GM23248 (cell line): Measurements from ENCODE around the gene CDC16. TPM values are rescaled to one million over a fixed set of nuclear protein-coding genes. Genes with fewer than 3 reads are reported as not detected.

Experiments used
- DNase-seq: peaks from one replicate; pipeline ENCODE4 v3.0.0-alpha.2; 2015
- H2AFZ ChIP-seq: fragments of 200-600 bp; sonication (generic); 2 replicates; pipeline ENCODE4 v1.6.1; 2016; ENCODE audit warnings: antibody characterized with exemption
- H3F3A ChIP-seq: fragments of 200-600 bp; sonication (generic); 2 replicates; pipeline ENCODE4 v1.6.1; 2016; ENCODE audit warnings: mild to moderate bottlenecking, antibody characterized with exemption, mixed run types; ENCODE audit not compliant: insufficient read depth
- H3K27ac ChIP-seq: fragments of 200-600 bp; sonication (generic); 2 replicates; pipeline ENCODE4 v1.5.1; 2016; ENCODE audit warnings: mild to moderate bottlenecking
- H3K27me3 ChIP-seq: fragments of 200-600 bp; sonication (generic); replicated peaks from 2 replicates; pipeline ENCODE4 v1.6.1; 2016; ENCODE audit warnings: mild to moderate bottlenecking; ENCODE audit not compliant: insufficient read depth
- H3K36me3 ChIP-seq: fragments of 200-600 bp; sonication (generic); 2 replicates; pipeline ENCODE4 v1.6.1; 2016; ENCODE audit warnings: low read depth, mild to moderate bottlenecking
- H3K4me1 ChIP-seq: fragments of 200-600 bp; sonication (generic); 2 replicates; pipeline ENCODE4 v1.6.1; 2016; ENCODE audit warnings: mild to moderate bottlenecking; ENCODE audit not compliant: insufficient read depth
- H3K4me2 ChIP-seq: fragments of 200-600 bp; sonication (generic); one replicate; pipeline ENCODE4 v1.6.1; 2016; ENCODE audit warnings: mild to moderate bottlenecking; ENCODE audit not compliant: unreplicated experiment
- H3K4me3 ChIP-seq: fragments of 200-600 bp; sonication (generic); 2 replicates; pipeline ENCODE4 v1.5.1; 2016; ENCODE audit warnings: mild to moderate bottlenecking
- H3K79me2 ChIP-seq: fragments of 200-600 bp; sonication (generic); 2 replicates; pipeline ENCODE4 v1.6.1; 2016; ENCODE audit warnings: mild to moderate bottlenecking; ENCODE audit not compliant: insufficient read depth
- H3K9ac ChIP-seq: fragments of 200-600 bp; sonication (generic); 2 replicates; pipeline ENCODE4 v1.6.1; 2016; ENCODE audit warnings: mild to moderate bottlenecking
- H3K9me2 ChIP-seq: fragments of 200-600 bp; sonication (generic); 2 replicates; pipeline ENCODE4 v1.6.1; 2016; ENCODE audit warnings: mixed run types, mild to moderate bottlenecking, moderate library complexity; ENCODE audit not compliant: insufficient read depth
- H3K9me3 ChIP-seq: fragments of 200-600 bp; sonication (generic); one replicate; pipeline ENCODE4 v1.6.1; 2017; ENCODE audit warnings: low read depth
- H4K20me1 ChIP-seq: fragments of 200-600 bp; sonication (generic); 2 replicates; pipeline ENCODE4 v1.6.0; 2016; ENCODE audit not compliant: insufficient read depth
- EZH2 ChIP-seq: fragments of 200-600 bp; sonication (generic); IDR thresholded peaks from 2 replicates; pipeline ENCODE4 v1.6.1; 2018; ENCODE audit warnings: antibody characterized with exemption, mild to moderate bottlenecking; ENCODE audit not compliant: insufficient read depth, poor library complexity, severe bottlenecking
- EZH2phosphoT487 ChIP-seq: fragments of 200-600 bp; sonication (generic); IDR thresholded peaks from 2 replicates; pipeline ENCODE4 v1.6.1; 2018; ENCODE audit warnings: antibody characterized with exemption, moderate library complexity, mild to moderate bottlenecking, low read depth; ENCODE audit not compliant: insufficient read depth
- WGBS, 2 experiments: methylation state at CpG; one replicate each; pipeline ENCODE4 v1.1.6; 2015 to 2017; ENCODE audit warnings: low lambda C conversion rate in 2 of 2, low coverage in 1 of 2; ENCODE audit errors: missing lambda C conversion rate in 2 of 2; 5-methylcytosine and 5-hydroxymethylcytosine counted together
- in situ Hi-C: fragments of 300-500 bp; cut with MboI; formaldehyde crosslinking; loops from 2 replicates; pipeline ENCODE4 v1.15.0; 2020
- polyA plus RNA-seq: library from polyadenylated mRNA; unstranded; fragments of >200 nt; fragmentation: Nextera tagmentation; extraction: Ambion mirVana; gene quantifications from 2 replicates; pipeline ENCODE4 v1.2.1, GENCODE V29; 2016
- total RNA-seq: library from RNA; depleted of rRNA; stranded (reverse); fragments of >200 nt; shearing (Covaris generic); gene quantifications from 2 replicates; pipeline ENCODE4 v1.2.3, GENCODE V29; 2014

The CDC16 gene
- total and polyA plus RNA-seq, 2 experiments from 2014 or later = 60.2 to 80.0 TPM

GRCh38 chr13:114272977-114273376 is 38.3 kb downstream of the CDC16 start:
- Histone ChIP-seq H3K4me1 (no peaks in the 10 kb centered on the region), H2AFZ (no peak overlapping the region), H3K9me2 (no peaks in the 10 kb centered on the region), H3K27ac (no peak overlapping the region), H3K4me3 (no peak overlapping the region), H3K36me3 (peaks cover 69% of the 10 kb centered on the region), H3K4me2 (no peak overlapping the region), H3K79me2 (0 out of 2 replicates have a peak, but pooled peaks cover 14% of the 10 kb centered on the region), H3F3A (peaks cover 26% of the 10 kb centered on the region), H3K9me3 (no peaks in the 10 kb centered on the region), H3K9ac (no peak overlapping the region), H3K27me3 (no peaks in the 10 kb centered on the region), H4K20me1 (no peaks in the 10 kb centered on the region)
- in situ Hi-C loops = no loop called here
- TF ChIP-seq EZH2 (no peak), EZH2phosphoT487 (no peak)
- DNase-seq = no peak
- 96 to 100% methylated on average over 2 of the region's 2 CpGs for WGBS, 2 experiments

- in situ Hi-C loops = no loop called here
- Histone ChIP-seq H3K27ac (no peak overlapping the region), H3K4me1 (peaks cover 8% of the 10 kb centered on the region), H3K9me2 (no peaks in the 10 kb centered on the region), H3K9ac (no peak overlapping the region), H3K27me3 (no peaks in the 10 kb centered on the region), H4K20me1 (no peaks in the 10 kb centered on the region), H3K36me3 (peaks cover 58% of the 10 kb centered on the region), H3K9me3 (no peaks in the 10 kb centered on the region), H3K4me2 (no peak overlapping the region), H3K79me2 (0 out of 2 replicates have a peak, but pooled peaks cover 6% of the 10 kb centered on the region), H2AFZ (no peak overlapping the region), H3F3A (peaks cover 49% of the 10 kb centered on the region), H3K4me3 (no peak overlapping the region)
- peak; percentile 28 for DNase-seq
- 85 to 87% methylated on average over 7 of the region's 7 CpGs for whole genome bisulfite sequencing, 2 experiments
- TF ChIP-seq EZH2 (no peak), EZH2phosphoT487 (no peak)
Observed at GRCh38 chr13:114275304-114275703, 40.6 kb downstream of the CDC16 start.

GRCh38 chr13:114279146-114279545 is 44.4 kb downstream of the CDC16 start:
- no peaks in the 10 kb centered on the region for H4K20me1 ChIP-seq
- peak overlapping the region; percentile 98 for H3K27ac ChIP-seq
- no peaks in the 10 kb centered on the region for H3K9me2 ChIP-seq
- no peak overlapping the region for H2AFZ ChIP-seq
- WGBS, 2 experiments = 95 to 96% methylated on average over 4 of the region's 4 CpGs
- H3K4me2 ChIP-seq = no peak overlapping the region
- peak overlapping the region; percentile 88; the same call in 1 of the 2 replicates for H3K9ac ChIP-seq
- H3K27me3 ChIP-seq = no peaks in the 10 kb centered on the region
- DNase-seq = no peak
- H3K4me3 ChIP-seq = no peak overlapping the region
- H3K79me2 ChIP-seq = peaks cover 19% of the 10 kb centered on the region
- in situ Hi-C loops = no loop called here
- TF ChIP-seq EZH2phosphoT487 (no peak), EZH2 (no peak)
- peaks cover 27% of the 10 kb centered on the region for H3K4me1 ChIP-seq
- H3K36me3 ChIP-seq = peaks cover 31% of the 10 kb centered on the region
- H3F3A ChIP-seq = peaks cover 59% of the 10 kb centered on the region
- H3K9me3 ChIP-seq = no peaks in the 10 kb centered on the region

GRCh38 chr13:114279758-114280355 is 45.2 kb downstream of the CDC16 start:
- TF ChIP-seq EZH2 (no peak), EZH2phosphoT487 (no peak)
- in situ Hi-C loops = no loop called here
- 81 to 83% methylated on average over 2 of the region's 2 CpGs for WGBS, 2 experiments
- no peak for DNase-seq
- Histone ChIP-seq H3K9me3 (no peaks in the 10 kb centered on the region), H3K4me3 (peak overlapping the region; percentile 93; the same call in 1 of the 2 replicates), H3K79me2 (peaks cover 27% of the 10 kb centered on the region), H3K9ac (peak overlapping the region; percentile 88), H3F3A (peaks cover 53% of the 10 kb centered on the region), H3K36me3 (peaks cover 24% of the 10 kb centered on the region; the same call in 1 of the 2 replicates), H3K27me3 (no peaks in the 10 kb centered on the region), H4K20me1 (no peaks in the 10 kb centered on the region), H2AFZ (peak overlapping the region; percentile 82; the same call in 1 of the 2 replicates), H3K4me2 (peak overlapping the region; percentile 87), H3K4me1 (peaks cover 29% of the 10 kb centered on the region), H3K9me2 (no peaks in the 10 kb centered on the region), H3K27ac (peak overlapping the region; percentile 98)
